ENCODE measurements around the gene ITGA6.
A peak's percentile ranks its signal among the peaks of the same experiment; 100 is the strongest.

Gene ITGA6

GRCh38 chr2:172454404-172455120 is 27.2 kb downstream of the ITGA6 start:
- no peak for DNase-seq (ENCODE audit: low read depth)
- no peak overlapping the region for H3K4me3 ChIP-seq (ENCODE audit: low read depth, low read length)
- no peak for TF ChIP-seq CTCF (IDR thresholded peaks at IDR 0.05; ENCODE audit: control insufficient read depth, extremely low read depth, insufficient read depth)

- DNase-seq (ENCODE audit: low read depth), result no peak
- no peak overlapping the region for H3K4me3 ChIP-seq (ENCODE audit: low read depth, low read length)
- peak; percentile 25 for TF ChIP-seq CTCF (IDR thresholded peaks at IDR 0.05; ENCODE audit: control insufficient read depth, extremely low read depth, insufficient read depth)
These were observed 27.7 kb downstream of the ITGA6 start for GRCh38 chr2:172455121-172455515.

- no peak for DNase-seq (ENCODE audit: low read depth)
- no peak for TF ChIP-seq CTCF (IDR thresholded peaks at IDR 0.05; ENCODE audit: control insufficient read depth, extremely low read depth, insufficient read depth)
These were observed 28.6 kb downstream of the ITGA6 start for GRCh38 chr2:172456002-172456401.

GRCh38 chr2:172457536-172457935 is 30.1 kb downstream of the ITGA6 start:
- TF ChIP-seq CTCF (IDR thresholded peaks at IDR 0.05; ENCODE audit: control insufficient read depth, extremely low read depth, insufficient read depth), result no peak
- no peak overlapping the region for H3K4me3 ChIP-seq (ENCODE audit: low read depth, low read length)
- no peak for DNase-seq (ENCODE audit: low read depth)

More at GRCh38 chr2:172456002-172456401, 28.6 kb downstream of the ITGA6 start:
- no peak overlapping the region for H3K4me3 ChIP-seq (ENCODE audit: low read depth, low read length)

GRCh38 chr2:172458561-172459124 is 31.3 kb downstream of the ITGA6 start:
- no peak overlapping the region for H3K4me3 ChIP-seq (ENCODE audit: low read depth, low read length)
- no peak for DNase-seq (ENCODE audit: low read depth)
- TF ChIP-seq CTCF (IDR thresholded peaks at IDR 0.05; ENCODE audit: control insufficient read depth, extremely low read depth, insufficient read depth), result no peak

- TF ChIP-seq CTCF (IDR thresholded peaks at IDR 0.05; ENCODE audit: control insufficient read depth, extremely low read depth, insufficient read depth), result no peak
- H3K4me3 ChIP-seq (ENCODE audit: low read depth, low read length), result no peak overlapping the region
- no peak for DNase-seq (ENCODE audit: low read depth)
These were observed 33.4 kb downstream of the ITGA6 start for GRCh38 chr2:172460780-172461201.
